HG03097 (cell line): ENCODE measurements around the gene PCDHB16.
"Not testable (repeated sequence)": the region's sequence is repeated elsewhere in the genome, so short reads cannot be mapped to it uniquely, and the experiment has no call there.

Experiments
- ATAC-seq: cut with Tn5 transposase; IDR thresholded peaks from one replicate; pipeline ENCODE4 v1.9.1; 2021; ENCODE audit not compliant: unreplicated experiment, low FRiP score

PCDHB16 gene

DNA sequence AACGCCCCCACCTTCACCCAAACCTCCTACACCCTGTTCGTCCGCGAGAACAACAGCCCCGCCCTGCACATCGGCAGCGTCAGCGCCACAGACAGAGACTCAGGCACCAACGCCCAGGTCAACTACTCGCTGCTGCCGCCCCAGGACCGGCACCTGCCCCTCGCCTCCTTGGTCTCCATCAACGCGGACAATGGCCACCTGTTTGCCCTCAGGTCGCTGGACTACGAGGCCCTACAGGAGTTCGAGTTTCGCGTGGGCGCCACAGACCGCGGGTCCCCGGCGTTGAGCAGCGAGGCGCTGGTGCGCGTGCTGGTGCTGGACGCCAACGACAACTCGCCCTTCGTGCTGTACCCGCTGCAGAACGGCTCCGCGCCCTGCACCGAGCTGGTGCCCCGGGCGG is 42.7 kb downstream of the PCDHB16 start:
- not testable (repeated sequence) for ATAC-seq

DNA sequence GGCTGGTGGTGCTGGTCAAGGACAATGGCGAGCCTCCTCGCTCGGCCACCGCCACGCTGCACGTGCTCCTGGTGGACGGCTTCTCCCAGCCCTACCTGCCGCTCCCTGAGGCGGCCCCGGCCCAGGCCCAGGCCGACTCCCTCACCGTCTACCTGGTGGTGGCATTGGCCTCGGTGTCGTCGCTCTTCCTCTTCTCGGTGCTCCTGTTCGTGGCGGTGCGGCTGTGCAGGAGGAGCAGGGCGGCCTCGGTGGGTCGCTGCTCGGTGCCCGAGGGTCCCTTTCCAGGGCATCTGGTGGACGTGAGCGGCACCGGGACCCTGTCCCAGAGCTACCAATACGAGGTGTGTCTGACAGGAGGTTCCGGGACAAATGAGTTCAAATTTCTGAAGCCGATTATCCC is 43.2 kb downstream of the PCDHB16 start:
- not testable (repeated sequence) for ATAC-seq

DNA sequence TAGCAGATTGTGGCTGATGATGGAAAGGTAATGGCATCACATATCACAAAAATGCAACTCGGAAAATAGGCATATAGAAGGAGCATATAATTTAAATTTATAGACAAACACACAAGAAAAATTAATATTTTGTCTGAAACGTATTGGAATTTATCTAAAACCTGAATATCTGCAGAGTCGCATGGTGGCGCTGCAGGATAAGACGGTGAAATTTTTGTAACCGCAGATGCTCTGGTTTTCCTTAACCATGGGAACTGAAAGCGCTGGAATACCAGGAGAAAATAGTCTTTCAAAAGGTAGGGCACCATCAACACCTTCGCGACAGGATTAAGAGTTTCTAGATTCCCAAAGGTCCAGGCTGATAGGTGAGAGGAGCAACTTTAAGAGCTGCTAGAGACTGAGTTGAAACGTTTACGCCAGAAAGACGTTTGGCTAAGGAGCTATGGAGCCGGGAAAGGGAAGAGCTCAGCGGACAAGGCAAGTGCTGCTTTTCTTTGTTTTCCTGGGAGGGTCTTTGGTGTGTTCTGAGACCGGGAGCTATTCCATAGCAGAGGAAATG is 52.0 kb downstream of the PCDHB16 start:
- no peak for ATAC-seq
